ENCODE data around the gene ANO1. TPM values are rescaled to one million over a fixed set of nuclear protein-coding genes. Genes with fewer than 3 reads are reported as not detected.

The ANO1 gene
- total and polyA plus RNA-seq, 11 donors = 4.2 to 17.8 (median 9.4) TPM

GRCh38 chr11:70233962-70234361, 155.8 kb downstream of the ANO1 start:
- Histone ChIP-seq H3K27ac (no peak overlapping the region), H3K9me3 (peaks cover 0 to 6% (median 0%) of the 10 kb centered on the region in 12 donors), H3K4me3 (no peak overlapping the region), H3K36me3 (no peaks in the 10 kb centered on the region), H3K4me1 (peaks cover 0 to 14% (median 7%) of the 10 kb centered on the region in 12 donors), H3K27me3 (no peaks in the 10 kb centered on the region)
- WGBS, 4 donors = 87 to 95% (median 90%) methylated on average over 9 of the region's 9 CpGs
- intact Hi-C loops (cut with DNase I) = no loop called here
- no peak for ATAC-seq
- DNase-seq = no peak
- TF ChIP-seq POLR2A (IDR thresholded peaks at IDR 0.05) (no peak), CTCF (IDR thresholded peaks at IDR 0.05) (no peak)

Other genes starting within 250 kb of the ANO1 start
- 10 to 100 TPM in 6 of 9 donors, 1 to 10 TPM in 3; 8.9 to 24.4 (median 10.2) TPM for gene FADD, start 125.0 kb downstream of the ANO1 start, total RNA-seq
- 10 to 100 TPM in 1 of 2 donors, 1 to 10 TPM in 1; 8.5 to 18.7 TPM for gene FADD, start 125.0 kb downstream of the ANO1 start, polyA plus RNA-seq
- 10 to 100 TPM; 32.2 to 53.1 (median 40.7) TPM for gene PPFIA1, start 192.4 kb downstream of the ANO1 start, total RNA-seq
- gene PPFIA1, start 192.4 kb downstream of the ANO1 start, polyA plus RNA-seq = 10 to 100 TPM; 15.8 to 28.0 TPM